GM18517 (cell line): ENCODE results near the gene PLCZ1.

Experiments
- ATAC-seq: cut with Tn5 transposase; IDR thresholded peaks from one replicate; pipeline ENCODE4 v1.9.1; 2021; ENCODE audit warnings: mild to moderate bottlenecking, moderate library complexity; ENCODE audit not compliant: unreplicated experiment

The PLCZ1 gene

DNA sequence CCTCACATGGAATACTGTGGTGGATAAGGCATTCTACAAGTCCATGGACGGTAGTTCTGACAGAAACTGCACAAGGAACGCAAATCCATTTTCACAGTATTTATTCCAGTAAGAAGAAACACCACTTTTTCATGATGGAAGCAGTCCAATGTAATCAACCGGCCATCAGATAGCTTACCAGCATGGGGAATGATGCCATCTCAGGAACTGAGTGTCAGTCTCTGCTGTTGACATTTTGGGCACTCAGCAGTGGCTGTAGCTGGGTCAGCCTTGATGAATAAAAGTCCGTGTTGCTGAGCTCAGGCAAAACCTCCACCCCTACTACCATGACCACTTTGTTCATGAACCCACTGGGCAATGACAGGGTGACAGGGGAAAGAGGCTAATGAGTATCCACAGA lies 103.4 kb downstream of the PLCZ1 start:
- ATAC-seq = no peak
